Measurements from ENCODE around the gene PLXND1. TPM values are rescaled to one million over a fixed set of nuclear protein-coding genes. Genes with fewer than 3 reads are reported as not detected.

Gene PLXND1
- total RNA-seq, 1 experiment from 2014 or later = 26.3 TPM

- intact Hi-C loops (cut with micrococcal nuclease; ENCODE audit: unreplicated experiment) = no loop called here
- H3K4me1 ChIP-seq = no peaks in the 10 kb centered on the region
- no TSS peak for BruUV-seq (replicated peaks)
- no peaks in the 10 kb centered on the region for H3K36me3 Mint-ChIP-seq (ENCODE audit: insufficient read depth, unreplicated experiment)
- H3K9me3 Mint-ChIP-seq (ENCODE audit: unreplicated experiment) = no peaks in the 10 kb centered on the region
- no peak for DNase-seq
- no peaks in the 10 kb centered on the region for H3K27me3 ChIP-seq (replicated peaks; ENCODE audit: control insufficient read depth, insufficient read depth, low read length)
- H3K4me3 Mint-ChIP-seq (ENCODE audit: unreplicated experiment) = no peak overlapping the region
- no peak overlapping the region for H3K4me3 ChIP-seq (ENCODE audit: low read depth, low read length)
- no peak for TF ChIP-seq CTCF (IDR thresholded peaks at IDR 0.05; ENCODE audit: insufficient read depth in 1 of 2, low read depth in 1 of 2, low read length in 1 of 2, severe bottlenecking in 1 of 2, unreplicated experiment in 1 of 2)
- H3K9me3 ChIP-seq = no peaks in the 10 kb centered on the region
- ChIA-PET POLR2A (no interaction called here), CTCF (no interaction called here)
- no peaks in the 10 kb centered on the region for H3K4me1 Mint-ChIP-seq (ENCODE audit: low read depth, unreplicated experiment)
- H3K27me3 Mint-ChIP-seq (ENCODE audit: insufficient read depth, unreplicated experiment) = no peaks in the 10 kb centered on the region
- no peak overlapping the region for H3K27ac Mint-ChIP-seq (ENCODE audit: unreplicated experiment)
- H3K36me3 ChIP-seq (ENCODE audit: control insufficient read depth, insufficient read depth, low read length) = no peaks in the 10 kb centered on the region
These were observed 19.6 kb downstream of the PLXND1 start for GRCh38 chr3:129586746-129587430.

GRCh38 chr3:129585949-129586657 is 20.4 kb downstream of the PLXND1 start:
- intact Hi-C loops (cut with micrococcal nuclease; ENCODE audit: unreplicated experiment) = no loop called here
- no peaks in the 10 kb centered on the region for H3K36me3 ChIP-seq (ENCODE audit: control insufficient read depth, insufficient read depth, low read length)
- H3K36me3 Mint-ChIP-seq (ENCODE audit: insufficient read depth, unreplicated experiment) = no peaks in the 10 kb centered on the region
- TF ChIP-seq CTCF (IDR thresholded peaks at IDR 0.05; ENCODE audit: insufficient read depth in 1 of 2, low read depth in 1 of 2, low read length in 1 of 2, severe bottlenecking in 1 of 2, unreplicated experiment in 1 of 2) = no peak
- H3K4me3 ChIP-seq (ENCODE audit: low read depth, low read length) = no peak overlapping the region
- H3K27me3 ChIP-seq (replicated peaks; ENCODE audit: control insufficient read depth, insufficient read depth, low read length) = no peaks in the 10 kb centered on the region
- no peaks in the 10 kb centered on the region for H3K4me1 ChIP-seq
- POLR2A ChIA-PET = no interaction called here
- no peaks in the 10 kb centered on the region for H3K4me1 Mint-ChIP-seq (ENCODE audit: low read depth, unreplicated experiment)
- H3K9me3 Mint-ChIP-seq (ENCODE audit: unreplicated experiment) = no peaks in the 10 kb centered on the region
- no peaks in the 10 kb centered on the region for H3K9me3 ChIP-seq
- DNase-seq = no peak
- CTCF ChIA-PET = no interaction called here
- no peaks in the 10 kb centered on the region for H3K27me3 Mint-ChIP-seq (ENCODE audit: insufficient read depth, unreplicated experiment)
- BruUV-seq (replicated peaks) = no TSS peak
- H3K27ac Mint-ChIP-seq (ENCODE audit: unreplicated experiment) = no peak overlapping the region
- H3K4me3 Mint-ChIP-seq (ENCODE audit: unreplicated experiment) = no peak overlapping the region

- H3K36me3 ChIP-seq (ENCODE audit: control insufficient read depth, insufficient read depth, low read length) = no peaks in the 10 kb centered on the region
- intact Hi-C loops (cut with micrococcal nuclease; ENCODE audit: unreplicated experiment) = no loop called here
- Mint-ChIP-seq H3K27ac (ENCODE audit: unreplicated experiment) (no peak overlapping the region), H3K27me3 (ENCODE audit: insufficient read depth, unreplicated experiment) (no peaks in the 10 kb centered on the region), H3K4me1 (ENCODE audit: low read depth, unreplicated experiment) (no peaks in the 10 kb centered on the region), H3K4me3 (ENCODE audit: unreplicated experiment) (no peak overlapping the region), H3K9me3 (ENCODE audit: unreplicated experiment) (no peaks in the 10 kb centered on the region), H3K36me3 (ENCODE audit: insufficient read depth, unreplicated experiment) (no peaks in the 10 kb centered on the region)
- no peaks in the 10 kb centered on the region for H3K27me3 ChIP-seq (replicated peaks; ENCODE audit: control insufficient read depth, insufficient read depth, low read length)
- ChIA-PET POLR2A (no interaction called here), CTCF (no interaction called here)
- no TSS peak for BruUV-seq (replicated peaks)
- no peaks in the 10 kb centered on the region for H3K9me3 ChIP-seq
- no peak overlapping the region for H3K4me3 ChIP-seq (ENCODE audit: low read depth, low read length)
- no peaks in the 10 kb centered on the region for H3K4me1 ChIP-seq
- DNase-seq = no peak
- no peak for TF ChIP-seq CTCF (IDR thresholded peaks at IDR 0.05; ENCODE audit: insufficient read depth in 1 of 2, low read depth in 1 of 2, low read length in 1 of 2, severe bottlenecking in 1 of 2, unreplicated experiment in 1 of 2)
These were observed 21.8 kb downstream of the PLXND1 start for GRCh38 chr3:129584631-129585030.

All from Caco-2 (cell line).